ENCODE measurements around the gene POLRMT. TPM values are rescaled to one million over a fixed set of nuclear protein-coding genes. Genes with fewer than 3 reads are reported as not detected.
A peak's percentile ranks its signal among the peaks of the same experiment; 100 is the strongest.

The POLRMT gene
- total RNA-seq, 1 donor from 2014 or later, result 56.0 TPM

DNA sequence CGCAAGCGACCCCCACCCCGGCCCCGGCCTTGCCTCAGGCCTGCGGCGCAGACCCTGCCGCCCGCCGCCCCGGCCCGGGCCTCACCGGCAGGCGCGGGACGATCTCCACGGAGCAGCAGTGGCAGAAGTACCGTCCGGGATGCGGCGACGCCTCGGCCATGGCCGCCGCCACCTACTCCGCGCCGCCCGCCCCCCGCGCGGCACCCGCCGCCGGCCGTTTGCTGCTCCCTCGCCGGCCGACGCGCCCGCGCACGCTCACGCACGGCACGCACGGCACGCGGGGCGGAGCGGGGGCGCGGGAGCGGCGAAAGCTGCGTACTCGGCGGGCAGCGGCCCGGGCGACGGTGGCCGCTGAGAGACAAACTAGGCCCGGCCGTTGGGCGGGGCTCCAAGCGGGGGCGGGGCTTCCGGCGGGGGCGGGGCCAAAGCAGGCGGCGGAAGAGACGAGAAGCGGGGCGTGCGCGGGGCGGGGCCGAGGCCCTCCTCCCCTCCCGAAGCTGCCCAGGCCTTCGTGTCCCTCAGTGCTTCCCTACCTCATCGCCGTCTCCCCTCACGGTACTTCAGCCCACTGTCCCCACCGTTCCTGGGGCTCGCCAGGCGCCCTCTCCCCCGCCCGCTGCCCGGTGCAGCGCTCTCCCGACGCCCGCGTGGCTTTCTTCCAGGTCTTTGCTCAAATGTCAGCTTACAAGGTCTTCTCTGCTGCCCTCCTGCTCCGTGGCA, 29.8 kb upstream of the POLRMT start, which contains the start of gene RNF126:
Gene RNF126, minus strand, starts transcription at position 253 of the 720 bp plus-strand sequence. Its CDS starts 93 bp downstream, at position 160.
- peak; percentile 95 for DNase-seq (ENCODE audit: low spot score)

DNA sequence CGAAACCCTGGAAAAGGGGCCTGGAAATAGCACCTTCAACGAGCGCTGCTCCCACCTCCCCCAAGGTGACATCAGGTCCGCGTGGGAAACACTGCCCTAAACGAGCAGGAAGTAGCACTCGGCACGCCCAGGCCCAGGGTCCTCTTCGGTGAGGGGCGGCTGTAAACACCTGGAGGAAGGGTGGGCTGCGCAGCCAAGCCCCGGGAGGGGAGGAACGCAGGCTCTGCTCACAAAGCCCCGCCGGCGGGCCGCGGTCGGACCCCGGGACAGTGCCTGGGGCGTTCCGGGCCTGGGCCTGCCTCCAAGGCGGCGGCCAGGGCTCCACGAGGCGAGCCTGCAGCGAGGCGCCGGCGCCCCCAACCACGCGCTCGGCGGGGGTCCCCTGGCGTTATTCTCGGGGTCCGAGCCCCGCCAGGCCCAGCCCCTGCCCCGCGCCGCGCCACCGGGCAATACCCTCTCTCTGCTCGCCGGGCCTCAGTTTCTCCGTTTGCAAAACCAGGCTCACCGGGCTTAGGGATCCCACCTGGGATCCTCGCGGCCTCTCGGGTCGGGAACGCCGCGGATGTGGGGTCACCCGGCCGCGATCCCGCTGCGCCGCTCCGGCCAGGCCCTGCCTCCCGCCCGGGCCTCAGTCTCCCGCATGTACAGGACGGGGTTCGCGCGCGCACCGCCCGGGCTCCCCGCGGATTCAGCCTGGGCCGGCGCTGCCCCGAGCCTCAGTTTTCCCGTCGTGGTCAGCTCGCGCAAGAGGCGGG, 29.0 kb upstream of the POLRMT start:
- no peak for DNase-seq (ENCODE audit: low spot score)

DNA sequence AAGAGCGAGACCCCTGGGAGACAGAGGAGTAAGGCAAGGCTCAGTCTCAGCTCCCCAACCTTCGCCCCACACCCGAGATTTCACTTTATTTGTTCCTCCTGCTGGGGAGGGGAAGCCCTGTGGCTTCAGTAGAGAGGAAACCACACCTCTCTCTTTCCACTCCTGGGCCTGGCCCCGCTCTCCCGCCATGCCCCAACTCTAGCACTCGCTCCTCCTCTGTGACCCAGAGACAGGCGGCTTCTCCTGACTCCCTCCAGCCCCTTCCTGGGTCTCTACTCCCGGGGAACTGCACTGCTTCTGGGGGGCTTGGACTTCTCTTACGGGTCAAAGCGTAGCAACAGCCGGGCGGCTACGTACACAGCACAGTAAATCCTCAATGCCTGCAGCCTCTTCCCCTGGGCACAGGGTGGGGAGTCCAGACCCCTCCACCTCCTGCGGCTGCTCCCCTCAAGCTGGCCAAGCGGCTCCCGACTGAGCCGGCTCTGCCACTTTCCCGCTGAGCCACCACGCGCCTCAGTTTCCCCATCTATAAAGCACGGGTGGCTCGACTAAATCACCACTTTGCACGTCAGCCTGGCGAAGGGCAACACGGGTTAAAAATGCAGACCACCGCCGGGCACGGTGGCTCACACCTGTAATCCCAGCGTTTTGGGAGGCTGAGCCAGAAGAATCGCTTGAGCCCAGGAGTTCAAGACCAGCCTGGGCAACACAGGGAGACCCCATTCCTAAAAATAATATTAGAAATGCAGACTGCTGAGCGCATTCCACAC, 28.3 kb upstream of the POLRMT start:
- DNase-seq (ENCODE audit: low spot score), result no peak

DNA sequence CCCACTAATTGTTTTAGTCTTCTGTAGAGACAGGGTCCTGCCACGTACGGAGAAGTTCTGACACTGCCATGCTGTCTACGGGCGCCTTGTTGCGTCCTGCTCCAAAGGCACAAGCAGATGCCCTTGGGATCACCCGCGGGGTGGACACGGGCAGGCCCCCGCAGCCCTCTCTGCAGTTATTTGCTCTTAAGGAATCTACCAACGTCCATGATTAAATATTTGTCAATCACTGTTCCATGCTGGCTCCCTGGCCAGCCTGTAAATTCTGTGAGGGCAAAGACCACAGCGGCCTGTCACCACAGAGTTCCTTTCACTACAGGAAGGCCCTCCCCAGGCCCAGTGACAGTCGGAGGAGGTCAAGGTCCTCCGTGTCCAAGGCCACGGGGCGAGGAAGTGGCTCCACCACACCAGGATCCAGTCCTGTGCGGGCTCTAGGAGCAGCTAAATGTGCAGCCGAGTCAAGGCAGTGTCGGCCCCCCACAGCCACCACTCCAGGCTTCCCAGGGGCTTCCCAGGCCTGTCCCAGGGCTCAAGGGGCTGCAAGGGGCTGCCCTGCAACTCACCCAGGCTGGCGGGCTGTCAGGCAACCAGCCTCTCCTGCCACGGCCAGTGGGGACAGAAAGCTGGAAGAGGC, 27.6 kb upstream of the POLRMT start:
- DNase-seq (ENCODE audit: low spot score), result no peak

DNA sequence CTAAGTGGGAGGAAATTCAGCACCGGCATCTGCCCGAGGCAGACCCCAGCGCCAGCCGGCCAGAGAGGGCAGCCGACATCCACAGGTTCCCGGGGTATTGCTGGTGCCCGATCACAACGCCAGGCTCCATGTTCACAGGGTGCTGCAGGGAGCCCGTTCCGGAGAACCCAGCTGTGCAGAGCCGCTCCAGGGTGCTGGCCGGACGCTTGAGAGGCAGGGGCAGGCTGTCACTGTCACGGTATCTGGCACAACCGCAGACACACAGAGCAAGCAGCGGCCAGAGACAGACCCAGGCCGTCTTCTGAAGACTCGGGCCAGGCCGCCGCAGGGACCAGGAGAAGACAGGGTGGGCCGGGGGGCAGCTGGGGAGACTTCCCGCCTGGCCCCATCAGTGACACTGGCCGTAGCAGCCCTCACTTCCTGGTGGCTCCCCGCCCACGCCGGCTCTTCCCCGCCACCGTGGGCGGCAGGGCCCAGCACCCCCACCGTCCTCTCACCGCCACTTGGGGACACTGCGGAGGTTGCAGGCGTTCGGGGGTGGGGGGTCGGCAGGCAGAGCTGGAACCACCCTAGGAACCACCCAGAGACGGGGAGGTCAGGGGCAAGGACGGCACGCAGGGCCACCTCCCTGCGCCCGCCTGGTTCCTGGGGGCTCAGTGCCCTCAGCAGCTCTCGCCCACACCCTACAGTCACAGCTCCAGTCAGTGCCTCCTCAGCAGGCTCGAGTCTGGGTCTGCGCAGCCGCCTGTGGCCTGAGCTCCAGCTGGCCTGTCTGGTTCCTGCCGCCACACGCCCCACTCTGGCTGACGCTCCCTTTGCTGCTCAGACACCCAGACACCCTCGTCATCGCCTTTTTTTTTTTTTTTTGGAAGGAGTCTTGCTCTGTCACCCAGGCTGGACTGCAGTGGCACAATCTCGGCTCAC, 25.8 kb upstream of the POLRMT start:
- DNase-seq (ENCODE audit: low spot score), result no peak

DNA sequence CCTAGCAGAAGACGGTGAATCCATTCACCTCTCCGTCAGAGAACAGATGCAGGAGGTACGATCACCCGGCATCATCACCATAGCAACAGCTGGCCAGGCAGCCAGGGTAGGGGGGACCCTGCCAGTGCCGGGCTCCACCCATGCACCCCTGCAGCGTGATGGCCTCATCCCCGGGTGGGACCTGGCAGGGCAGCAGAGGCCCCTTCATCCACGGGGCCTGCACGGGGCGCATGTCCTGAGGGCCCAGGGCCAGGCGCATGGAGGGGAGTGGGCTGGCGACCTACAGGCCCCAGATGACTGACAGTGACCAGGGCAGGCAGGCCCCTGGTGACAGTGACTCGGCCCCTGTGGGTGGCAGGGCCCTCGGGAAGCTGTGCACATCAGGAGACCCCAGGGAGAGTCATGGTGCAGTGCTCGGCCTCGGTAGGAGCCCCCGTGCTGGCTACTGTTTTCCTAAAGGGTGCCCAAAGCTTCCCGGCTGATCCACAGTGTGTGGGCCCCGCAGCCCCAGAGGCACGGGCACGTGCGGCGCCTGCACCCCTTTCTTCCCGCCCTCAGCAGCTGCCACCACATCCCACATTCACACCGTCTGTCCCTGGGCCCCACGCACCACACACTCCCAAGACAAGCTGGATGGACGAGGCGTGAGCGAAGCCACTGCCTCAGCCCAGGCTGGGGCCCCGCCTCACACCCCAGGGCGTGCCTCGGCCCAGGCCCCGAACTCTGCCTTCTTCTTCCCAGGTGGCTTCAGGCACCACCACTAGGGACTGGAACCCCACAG, 24.9 kb upstream of the POLRMT start:
- DNase-seq (ENCODE audit: low spot score), result no peak

DNA sequence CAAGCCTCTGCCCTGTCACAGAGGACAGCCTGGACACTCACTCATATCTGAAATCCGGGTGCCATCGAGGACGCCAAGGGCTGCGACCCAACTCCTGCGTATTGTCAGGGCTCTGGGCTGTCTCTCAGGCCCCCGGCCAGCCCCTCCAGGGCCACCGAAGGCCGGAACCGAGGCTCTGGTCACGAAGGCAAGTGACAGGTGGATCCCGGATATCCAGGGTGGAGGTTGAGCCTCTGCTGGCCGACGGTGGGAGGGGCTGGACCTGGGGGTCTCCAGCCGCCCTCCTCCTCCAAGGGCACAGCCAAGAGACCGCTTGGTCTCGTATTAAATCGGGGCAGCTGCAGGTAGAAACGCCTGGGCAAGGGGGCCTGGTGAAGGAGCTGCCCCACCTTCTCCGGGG, 24.3 kb upstream of the POLRMT start:
- DNase-seq (ENCODE audit: low spot score), result no peak

DNA sequence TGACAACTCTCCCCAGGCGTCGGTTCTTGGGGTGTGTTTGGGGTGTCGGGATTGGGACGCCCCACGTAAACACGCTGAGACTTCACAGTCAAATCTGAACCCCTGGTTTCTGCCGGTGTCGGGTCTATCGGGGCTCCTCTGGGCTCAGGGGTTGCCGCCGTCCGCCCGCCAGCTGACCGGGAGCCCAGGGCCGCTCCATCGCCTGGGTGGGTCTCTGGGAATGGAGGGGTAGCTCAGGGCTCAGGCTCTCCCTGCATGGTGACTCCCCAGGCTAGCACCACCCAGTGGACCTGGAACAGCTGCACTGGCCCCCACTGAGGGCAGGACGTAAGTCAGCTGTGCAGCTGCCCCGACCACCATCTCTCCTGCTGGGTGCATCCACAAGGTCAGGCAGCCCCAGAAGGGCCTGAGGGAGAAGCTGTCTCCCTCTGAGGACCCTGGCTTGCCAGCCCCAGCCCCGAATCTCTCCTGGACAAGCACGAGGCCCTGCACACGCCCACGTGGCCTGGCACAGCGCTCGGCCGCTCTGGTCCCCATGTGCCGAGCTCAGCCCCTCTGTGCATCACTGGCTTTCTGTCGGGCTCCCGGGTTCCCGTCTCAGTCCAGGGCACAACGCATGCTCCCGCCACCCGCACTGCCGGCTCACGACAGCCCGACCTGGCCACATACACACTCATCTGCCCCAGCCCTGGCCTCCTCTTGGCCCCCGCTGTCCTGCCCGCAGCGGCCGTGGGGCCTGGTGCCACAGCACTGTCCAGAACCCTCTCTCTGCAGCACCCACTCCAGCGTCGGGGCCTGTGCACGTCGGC, 23.6 kb upstream of the POLRMT start:
- DNase-seq (ENCODE audit: low spot score), result no peak

DNA sequence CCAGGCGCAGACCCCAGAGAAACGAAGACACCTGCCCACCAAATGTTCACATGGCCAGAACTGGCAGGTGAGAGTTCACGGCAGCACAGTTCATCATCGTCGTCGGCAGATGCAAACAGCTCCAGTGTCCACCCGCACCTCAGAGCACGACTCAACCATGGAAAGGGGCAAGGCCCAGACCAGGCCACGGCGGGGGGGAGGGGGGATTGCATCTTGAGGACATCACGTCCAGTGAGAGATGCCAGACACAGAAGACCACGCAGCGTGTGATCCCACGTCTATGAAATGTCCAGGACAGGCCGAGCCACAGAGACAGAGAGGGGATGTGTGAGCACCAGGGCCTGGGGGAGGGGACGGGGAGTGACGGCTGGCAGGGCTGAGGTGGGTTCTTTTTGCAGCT, 22.4 kb upstream of the POLRMT start:
- DNase-seq (ENCODE audit: low spot score), result no peak

DNA sequence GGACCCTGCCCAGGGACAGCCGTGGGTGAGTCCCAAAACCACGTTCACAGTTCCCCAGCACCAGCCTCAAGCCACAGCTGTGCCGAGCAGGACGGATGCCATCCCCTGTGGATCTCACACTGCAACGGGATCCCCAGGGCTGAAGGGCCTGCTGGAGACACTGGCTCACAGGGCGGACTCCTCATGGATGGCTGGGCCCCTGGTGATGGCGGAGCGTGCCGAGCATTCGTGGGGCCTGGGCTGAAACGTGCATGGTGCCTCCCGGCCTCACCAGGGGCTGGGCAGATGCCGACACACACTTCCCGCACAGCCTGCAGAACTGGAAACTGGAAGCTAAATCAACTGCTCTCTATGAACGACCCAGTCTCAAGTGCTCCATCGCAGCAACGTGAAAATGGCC, 20.1 kb upstream of the POLRMT start:
- no peak for DNase-seq (ENCODE audit: low spot score)

DNA sequence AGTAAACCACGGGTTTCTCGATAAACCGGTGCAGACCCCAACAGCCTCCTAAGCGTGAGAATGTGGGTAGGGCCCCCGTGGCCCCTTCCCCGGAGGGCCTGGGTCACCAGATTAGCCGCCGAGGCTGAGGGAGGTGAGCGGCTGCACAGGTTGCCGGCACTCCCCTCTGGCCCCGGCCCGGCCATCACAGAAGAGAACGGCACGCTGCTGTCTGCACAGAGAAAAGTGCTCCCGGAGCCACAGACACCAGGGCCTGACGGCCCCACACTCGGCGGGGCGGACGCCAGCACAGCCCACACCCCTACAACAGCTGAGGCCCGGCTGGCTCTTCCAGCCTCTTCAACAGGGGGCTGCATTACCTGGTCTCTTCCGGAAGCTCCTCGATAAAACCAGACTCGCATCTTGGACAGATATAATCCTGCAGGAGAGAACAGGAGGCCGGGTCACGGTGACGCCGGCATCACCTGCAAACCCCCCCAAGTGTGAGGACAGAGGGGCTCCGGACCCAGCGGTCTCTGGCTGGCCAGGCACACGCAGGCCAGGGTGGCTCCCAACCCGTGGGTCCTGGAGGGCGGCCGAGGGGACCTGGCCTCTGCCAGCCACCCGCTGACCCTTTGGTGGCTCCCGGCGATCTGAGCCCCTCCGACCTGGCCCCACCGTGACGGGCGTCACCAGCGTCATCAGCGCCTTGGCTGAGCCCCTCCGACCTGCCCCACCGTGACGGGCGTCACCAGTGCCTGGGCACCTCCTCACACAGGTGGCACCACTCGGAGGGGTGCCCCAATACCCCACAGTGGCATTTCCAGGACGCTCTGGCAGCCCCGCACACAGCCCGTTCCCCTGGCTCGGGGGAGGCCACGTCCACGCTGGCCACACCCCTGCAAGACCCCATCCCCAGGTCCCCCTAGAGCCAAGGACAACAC, 19.4 kb upstream of the POLRMT start:
- no peak for DNase-seq (ENCODE audit: low spot score)

DNA sequence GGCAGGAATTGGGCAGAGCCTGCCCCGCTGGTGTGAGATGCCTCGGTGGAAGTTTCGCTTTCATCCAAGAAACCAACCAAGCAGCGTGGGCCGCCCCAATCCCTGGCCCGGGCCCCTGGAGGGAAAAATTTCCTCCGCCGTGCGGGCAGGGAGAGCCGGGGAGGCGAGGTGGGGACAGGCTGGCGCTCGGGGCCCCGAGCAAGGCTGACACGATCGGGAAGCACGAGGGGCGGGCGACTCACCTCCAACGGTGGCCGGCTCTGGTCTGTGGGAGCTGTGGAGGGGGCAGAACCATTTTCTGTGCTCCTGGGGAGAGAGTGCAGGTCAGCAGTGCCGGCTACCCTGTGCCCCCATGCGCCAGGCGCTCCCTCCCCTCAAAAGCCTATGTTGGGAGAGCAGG, 18.7 kb upstream of the POLRMT start:
- DNase-seq (ENCODE audit: low spot score), result no peak

DNA sequence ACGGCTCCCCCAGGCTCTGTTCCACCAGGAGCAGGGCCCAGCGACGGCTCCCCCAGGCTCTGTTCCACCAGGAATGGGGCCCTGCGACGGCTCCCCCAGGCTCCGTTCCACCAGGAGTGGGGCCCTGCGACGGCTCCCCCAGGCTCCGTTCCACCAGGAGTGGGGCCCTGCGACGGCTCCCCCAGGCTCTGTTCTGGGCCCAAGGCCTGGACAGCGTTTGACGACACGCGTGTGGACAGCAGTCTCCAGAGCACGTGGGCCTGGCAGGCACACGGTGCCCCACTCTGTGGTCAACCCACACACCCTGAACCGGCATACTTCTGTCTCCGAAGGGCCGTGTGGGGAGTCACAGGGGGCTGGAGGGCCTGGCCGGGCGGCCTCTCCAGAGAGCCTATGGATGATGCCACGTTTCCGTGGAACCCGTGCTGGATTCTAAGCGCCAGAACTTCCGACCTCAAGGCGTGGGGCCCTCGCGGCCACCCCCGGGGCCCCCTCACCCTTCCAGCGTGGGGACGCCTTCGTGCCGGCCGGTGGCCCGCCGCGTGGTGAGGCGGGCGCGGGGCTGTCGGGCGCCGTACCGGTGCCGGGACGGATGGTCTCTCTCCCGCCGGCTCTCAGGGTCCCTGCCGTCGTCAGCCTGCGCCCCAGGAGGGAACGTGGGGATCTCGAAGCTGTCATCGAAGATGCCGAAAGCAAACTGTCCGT, 17.9 kb upstream of the POLRMT start:
- no peak for DNase-seq (ENCODE audit: low spot score)

DNA sequence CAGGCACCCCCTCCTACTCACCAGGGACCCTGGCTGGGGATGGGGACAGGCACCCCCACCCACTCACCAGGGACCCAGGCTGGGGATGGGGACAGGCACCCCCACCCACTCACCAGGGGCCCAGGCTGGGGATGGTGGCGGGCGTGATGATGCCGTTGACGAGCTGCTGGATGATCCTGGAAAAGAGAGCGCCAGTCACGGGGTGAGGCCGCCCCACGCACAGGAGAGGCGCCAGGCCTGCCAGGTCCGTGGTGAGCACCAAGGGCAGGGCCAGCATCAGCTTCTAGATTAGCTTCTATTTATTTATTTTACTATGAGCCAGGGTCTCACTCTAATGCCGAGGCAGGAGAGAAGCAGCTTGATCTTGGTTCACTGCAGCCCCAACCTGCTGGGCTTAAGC, 16.8 kb upstream of the POLRMT start:
- DNase-seq (ENCODE audit: low spot score), result no peak

DNA sequence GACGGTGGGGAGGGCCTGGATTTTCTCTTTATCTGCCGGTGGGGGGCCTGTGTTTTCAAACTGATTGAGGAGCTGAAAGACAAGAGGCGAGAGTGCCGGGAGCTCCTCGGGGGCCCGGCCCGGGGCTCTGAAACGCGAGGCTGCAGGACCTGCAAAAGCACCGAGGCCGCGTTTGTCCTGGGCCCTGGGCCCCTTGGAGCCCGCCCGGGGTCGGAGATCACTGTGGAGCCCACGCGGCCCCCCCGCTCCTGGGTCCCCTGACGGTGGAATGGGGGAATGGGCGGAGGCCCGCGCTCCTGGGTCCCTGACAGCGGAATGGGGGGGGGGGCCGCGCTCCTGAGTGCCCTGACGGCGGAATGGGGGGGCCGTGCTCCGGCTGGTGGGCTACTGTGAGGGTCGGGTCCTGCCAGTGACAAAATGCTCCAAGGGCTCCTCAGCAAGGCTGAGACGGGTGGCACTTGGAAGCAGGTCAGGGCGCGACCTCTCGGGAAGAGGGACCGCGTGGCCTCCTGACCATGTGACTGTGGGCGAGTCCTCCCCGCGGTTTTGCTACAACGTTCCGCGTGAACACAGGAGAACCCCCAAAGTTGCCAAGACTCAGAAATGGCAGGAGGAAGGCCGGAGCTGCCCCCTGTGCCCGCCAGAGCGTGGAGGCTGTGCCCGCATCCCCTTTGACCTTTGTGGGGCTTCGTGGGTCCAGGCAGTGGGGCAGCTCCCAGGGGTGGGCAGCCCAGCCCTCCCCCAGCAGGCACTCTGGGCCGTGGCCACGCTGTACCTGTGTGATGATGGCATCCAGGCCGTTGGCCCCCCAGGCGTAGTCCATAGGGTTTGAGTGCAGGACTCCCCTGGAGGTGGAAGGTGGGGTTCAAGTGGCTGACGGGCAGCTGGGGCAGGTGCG, 15.8 kb upstream of the POLRMT start:
- no peak for DNase-seq (ENCODE audit: low spot score)

DNA sequence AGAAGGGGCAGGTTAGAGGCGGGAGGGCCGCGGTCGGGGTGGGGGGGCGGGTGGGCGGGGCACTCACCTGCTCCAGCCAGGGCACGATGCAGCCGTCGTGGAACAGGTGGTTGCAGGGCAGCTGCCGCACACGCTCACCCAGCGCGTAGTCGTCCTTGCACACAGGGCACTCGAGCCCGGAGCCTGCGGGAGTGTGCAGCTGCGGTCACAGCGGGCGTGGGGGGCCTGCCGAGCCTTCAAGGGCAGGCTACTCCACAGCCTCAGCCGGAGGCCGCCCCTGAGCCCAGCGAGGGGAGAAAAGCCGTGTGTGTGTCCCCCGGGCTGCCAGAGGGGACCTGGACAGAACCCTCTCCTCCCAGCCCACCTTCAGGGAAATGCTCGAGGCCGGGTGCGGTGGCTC, 15.0 kb upstream of the POLRMT start:
- DNase-seq (ENCODE audit: low spot score), result no peak

Measured in mucosa of gallbladder (tissue), 1 donor.